GM18867 (cell line): ENCODE results near the gene DKK3.

Source experiments
- ATAC-seq: cut with Tn5 transposase; IDR thresholded peaks from one replicate; pipeline ENCODE4 v1.9.1; 2021; ENCODE audit warnings: mild to moderate bottlenecking, moderate library complexity; ENCODE audit not compliant: unreplicated experiment

Gene DKK3

GRCh38 chr11:12006552-12007229 lies 1.7 kb downstream of the DKK3 start:
- no peak for ATAC-seq

DNA sequence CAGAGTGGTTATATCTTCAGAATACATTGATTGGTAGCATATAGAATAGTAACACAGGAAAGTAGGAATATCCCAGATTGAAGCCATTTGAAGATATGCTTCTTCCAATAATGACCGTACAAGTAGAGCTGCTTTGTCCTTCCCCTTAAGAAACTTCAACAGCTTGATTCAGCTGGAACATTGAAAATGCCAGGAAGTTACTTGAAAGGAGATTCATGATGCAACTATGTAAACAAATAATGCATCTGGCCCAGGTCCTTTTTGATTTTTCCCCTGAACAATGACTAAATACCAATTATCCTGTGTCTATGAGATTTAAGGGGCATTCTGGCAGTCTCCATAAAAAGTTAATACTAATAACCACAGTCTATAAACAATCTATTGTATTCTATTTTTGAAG lies 3.0 kb downstream of the DKK3 start:
- no peak for ATAC-seq

DNA sequence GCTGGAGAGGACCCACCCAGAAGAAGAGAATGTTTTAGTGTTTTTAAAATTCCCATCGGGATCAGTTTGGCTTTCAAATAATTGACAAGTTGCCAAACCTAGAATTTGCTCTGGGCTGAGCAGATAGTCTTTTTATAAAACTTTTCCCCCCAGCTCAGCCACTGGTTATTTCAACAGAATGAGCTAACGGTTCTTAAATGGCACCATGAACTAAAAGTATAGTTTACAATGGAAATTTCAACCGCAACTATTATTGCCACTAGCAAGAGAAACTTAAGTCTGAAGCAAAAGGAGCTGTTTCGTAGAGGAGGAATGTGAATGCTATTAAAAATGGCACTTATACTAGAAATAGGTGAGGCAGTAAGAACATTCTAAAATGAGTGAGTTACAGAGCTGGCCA lies 3.4 kb downstream of the DKK3 start:
- no peak for ATAC-seq

DNA sequence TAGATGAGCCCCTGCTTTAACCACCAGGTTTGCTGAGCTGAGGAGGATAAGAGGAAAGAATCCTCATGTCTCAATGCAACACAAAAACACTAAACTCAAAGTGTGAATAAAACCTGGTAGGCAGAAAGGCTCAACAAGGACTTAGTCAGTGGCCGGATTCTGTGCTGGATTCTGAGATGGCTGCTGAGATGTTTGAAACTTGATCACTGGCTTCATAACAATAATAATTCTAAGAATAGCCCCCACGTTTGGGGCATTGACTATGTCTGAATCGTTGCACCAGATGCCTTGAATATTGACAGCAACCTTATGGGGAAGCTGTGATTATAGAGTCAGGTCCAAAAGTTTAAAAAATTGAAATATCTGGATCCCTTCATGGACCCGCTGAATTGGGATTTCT lies 4.6 kb downstream of the DKK3 start:
- no peak for ATAC-seq

DNA sequence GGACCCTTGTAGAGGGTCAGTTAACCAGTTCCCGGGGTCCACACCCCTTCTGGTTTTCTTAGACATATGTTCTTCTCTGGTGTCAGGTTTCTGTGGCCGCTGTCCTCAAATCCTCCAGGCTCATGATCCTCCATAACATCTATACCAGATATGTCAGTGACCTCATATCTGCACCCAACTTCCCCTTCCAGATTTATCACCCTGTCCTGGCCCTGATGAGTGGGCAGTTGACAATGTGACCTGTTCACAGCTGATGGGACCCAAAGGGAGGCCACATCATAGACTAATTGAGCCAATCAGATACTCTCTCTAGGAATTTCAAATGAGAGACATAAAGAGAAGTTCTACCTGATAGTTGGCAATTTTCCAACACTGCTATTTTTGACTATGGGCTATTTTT lies 5.1 kb downstream of the DKK3 start:
- no peak for ATAC-seq

GRCh38 chr11:12001186-12001585 lies 7.2 kb downstream of the DKK3 start:
- no peak for ATAC-seq

GRCh38 chr11:11998091-11998781 lies 10.2 kb downstream of the DKK3 start:
- no peak for ATAC-seq

- ATAC-seq, result no peak
Observed at GRCh38 chr11:11997049-11997322, 11.4 kb downstream of the DKK3 start.

- no peak for ATAC-seq
Observed at GRCh38 chr11:11996321-11997048, 11.9 kb downstream of the DKK3 start.

DNA sequence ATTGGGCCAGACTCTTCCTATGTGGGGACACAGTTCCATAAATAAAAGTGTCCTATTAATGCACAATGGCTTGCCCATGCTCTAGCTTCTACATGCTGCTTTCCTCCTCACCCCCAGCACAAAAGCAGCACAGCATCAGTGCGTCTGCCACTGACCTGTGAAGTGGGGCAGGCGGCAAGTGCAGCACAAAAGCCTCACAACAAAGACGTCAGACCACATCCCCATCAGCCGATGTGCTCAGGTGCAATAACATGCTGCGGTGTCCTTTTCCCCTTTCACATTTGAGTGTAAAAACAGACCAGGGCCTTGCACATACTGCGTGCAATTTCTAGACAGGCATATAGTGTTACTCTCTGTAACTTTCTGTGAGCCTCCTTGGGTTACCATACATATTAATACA lies 12.8 kb downstream of the DKK3 start:
- ATAC-seq, result no peak

GRCh38 chr11:11993839-11994238 lies 14.6 kb downstream of the DKK3 start:
- ATAC-seq, result no peak

- ATAC-seq, result no peak
Observed at GRCh38 chr11:11992257-11993212, 15.9 kb downstream of the DKK3 start.

DNA sequence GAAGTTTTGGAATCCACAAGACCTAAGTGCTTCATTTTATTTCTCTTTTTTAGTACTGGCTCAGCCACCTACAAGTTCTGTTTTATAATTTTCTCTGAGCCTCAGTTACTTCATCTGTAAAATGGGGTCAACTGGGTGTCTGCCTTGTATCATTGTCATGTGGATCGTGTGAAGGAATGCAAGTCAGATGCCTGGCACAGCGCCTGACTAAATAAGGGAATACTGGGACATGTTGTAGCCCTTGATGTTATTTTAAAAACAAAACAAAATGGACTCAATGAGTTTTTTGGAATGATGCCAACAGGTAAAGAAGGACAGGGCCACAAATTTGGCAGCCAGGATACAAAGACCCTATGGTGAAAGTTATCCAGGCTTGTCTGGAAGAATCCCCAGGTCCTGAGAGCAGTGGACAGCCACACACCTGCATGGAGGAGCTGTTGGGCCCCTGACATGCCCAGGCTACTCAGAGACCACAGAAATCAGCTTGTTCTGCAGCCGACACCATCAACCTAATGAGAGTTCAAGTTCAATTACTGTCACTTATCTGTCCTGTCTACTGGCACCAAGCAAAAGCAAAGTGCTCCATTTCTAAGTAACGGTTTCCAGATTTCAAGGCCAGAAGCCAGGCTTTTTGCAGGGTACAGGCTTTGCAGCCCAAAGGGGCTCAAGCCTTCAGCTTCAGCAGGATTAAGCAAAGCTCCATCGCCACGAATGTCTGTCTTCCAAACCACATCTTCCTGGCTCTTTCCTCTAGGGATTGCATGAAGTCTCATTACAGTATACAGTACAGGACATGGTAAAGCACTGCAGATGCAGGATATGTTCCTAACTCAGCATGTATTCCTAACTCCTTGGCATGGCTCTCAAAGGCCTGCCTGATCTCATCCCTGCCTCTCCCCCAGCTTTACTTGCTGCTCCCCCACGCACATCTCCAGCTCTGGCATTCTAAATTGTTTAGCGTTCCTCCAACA lies 18.4 kb downstream of the DKK3 start:
- ATAC-seq, result no peak

DNA sequence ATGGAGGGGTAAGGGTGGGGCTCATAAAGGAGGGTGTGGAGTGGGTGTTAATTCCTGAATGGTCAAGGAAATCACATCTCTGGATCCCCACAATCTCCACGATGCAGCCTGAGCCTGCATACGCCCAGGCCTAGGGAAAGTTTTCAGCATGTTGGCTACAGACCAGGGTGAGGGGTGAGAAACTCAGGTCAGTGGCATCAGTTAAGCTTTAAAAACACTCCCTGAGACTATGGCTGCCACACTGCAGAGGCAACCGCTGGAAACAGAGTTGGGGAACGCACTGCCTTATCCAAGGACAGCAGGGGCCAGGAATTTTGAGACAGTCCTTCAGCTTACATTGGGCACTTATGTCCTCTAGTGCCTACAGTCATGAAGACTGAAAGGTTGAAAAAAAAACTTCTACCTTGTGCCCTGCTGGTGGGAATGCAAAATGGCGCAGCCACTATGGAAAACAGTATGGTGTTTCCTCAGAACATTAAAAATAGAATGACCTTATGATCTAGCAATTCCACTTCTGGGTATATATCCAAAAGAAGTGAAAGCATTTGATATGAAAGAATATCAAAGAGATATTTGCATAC lies 19.7 kb downstream of the DKK3 start:
- no peak for ATAC-seq

- ATAC-seq, result no peak
Observed at GRCh38 chr11:11988099-11988651, 20.3 kb downstream of the DKK3 start.

DNA sequence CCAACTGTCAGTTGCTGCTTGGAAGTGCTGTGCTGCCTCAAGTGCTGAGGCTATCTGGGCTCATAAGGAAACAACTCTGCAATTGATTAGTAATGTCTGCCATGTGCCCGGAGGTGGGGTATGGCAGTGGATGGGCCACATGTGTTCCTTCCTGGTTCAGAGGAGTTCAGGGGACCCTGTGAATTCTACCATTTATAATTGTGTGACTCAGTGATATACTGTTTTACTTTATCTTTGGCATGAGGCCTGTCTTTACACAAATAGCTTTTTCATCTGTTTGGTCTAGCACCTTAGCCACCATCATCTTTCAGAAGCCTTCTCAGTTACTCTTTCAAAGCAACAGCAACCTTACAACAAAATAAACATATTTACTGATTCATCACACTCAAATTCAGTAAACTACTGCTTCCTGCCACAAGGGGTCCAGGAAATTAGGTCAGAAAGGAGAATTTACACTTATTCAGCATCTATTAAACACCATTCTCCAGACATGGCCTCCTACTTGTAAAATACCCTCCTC lies 20.9 kb downstream of the DKK3 start:
- no peak for ATAC-seq

- ATAC-seq, result no peak
Observed at GRCh38 chr11:11985954-11986949, 22.2 kb downstream of the DKK3 start.
